ENCODE data around the gene CMTM2. TPM values are rescaled to one million over a fixed set of nuclear protein-coding genes. Genes with fewer than 3 reads are reported as not detected.

Gene CMTM2
- total and polyA plus RNA-seq, 9 of the 15 experiments (the other 6 are each of a cell fraction or from before 2014, with no cell fraction given) = not detected

DNA sequence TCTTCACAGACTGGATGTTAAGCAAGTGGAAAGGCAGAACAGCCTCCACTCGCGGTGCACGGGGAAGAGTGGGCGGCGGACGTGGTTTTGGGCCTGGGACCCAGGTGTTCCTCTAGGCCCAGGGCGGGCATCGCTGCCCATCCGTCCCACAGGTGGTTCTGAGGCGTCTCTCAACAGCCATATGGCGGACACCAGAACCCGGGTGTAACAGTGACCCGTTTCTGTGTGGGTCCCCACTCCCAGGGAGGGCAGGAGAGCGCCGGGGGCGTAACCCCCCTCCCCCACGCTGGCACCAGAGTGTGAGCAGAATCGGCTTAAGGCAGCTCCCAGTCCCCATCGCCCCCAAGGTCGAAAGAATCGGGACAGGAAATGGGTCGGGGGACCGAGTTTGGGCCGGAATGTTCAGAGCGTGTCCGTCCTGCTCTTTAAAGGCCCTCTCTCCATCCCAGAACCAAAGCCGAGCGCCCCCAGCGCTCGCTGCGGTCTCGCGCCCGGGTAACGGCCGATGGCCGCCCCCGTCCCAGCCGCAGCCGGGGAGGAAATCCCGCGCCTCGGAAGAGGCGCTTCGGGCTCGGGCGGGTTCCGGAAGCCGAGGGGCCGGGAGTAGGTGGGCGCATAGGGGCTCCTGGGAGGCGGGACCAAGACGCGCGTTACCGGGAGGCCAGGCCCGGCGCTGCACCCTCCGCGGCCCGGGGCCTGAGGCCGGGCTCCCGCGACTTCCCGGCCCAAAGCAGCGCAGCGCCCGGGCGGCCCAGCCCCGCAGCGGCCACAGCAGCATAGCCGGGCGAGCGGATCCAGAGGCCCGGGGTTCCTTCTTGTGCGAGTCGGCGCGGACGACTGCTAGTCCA lies 29.8 kb upstream of the CMTM2 start, which contains the start of gene TK2 (continued):
- no peak for TF ChIP-seq TOE1 (IDR thresholded peaks at IDR 0.05; ENCODE audit: borderline replicate concordance)
- TF ChIP-seq TOE1 (CRISPR knock-in tag; IDR thresholded peaks at IDR 0.05; ENCODE audit: borderline replicate concordance, low read depth) = no peak
- no peak for TF ChIP-seq LEF1 (IDR thresholded peaks at IDR 0.05)
- TF ChIP-seq U2AF1 (optimal IDR thresholded peaks at IDR 0.05; ENCODE audit: low read depth, low read length) = peak; percentile 43
- TF ChIP-seq MEIS2 (IDR thresholded peaks at IDR 0.05; ENCODE audit: partially characterized antibody) = no peak
- no peak for TF ChIP-seq RFX1 (IDR thresholded peaks at IDR 0.05)
- no peak for TF ChIP-seq CCAR2 (IDR thresholded peaks at IDR 0.05; ENCODE audit: low read depth, low read length)
- TF ChIP-seq SIRT6 (IDR thresholded peaks at IDR 0.05; ENCODE audit: low read depth, low read length) = no peak
- TF ChIP-seq, protein P1, sequence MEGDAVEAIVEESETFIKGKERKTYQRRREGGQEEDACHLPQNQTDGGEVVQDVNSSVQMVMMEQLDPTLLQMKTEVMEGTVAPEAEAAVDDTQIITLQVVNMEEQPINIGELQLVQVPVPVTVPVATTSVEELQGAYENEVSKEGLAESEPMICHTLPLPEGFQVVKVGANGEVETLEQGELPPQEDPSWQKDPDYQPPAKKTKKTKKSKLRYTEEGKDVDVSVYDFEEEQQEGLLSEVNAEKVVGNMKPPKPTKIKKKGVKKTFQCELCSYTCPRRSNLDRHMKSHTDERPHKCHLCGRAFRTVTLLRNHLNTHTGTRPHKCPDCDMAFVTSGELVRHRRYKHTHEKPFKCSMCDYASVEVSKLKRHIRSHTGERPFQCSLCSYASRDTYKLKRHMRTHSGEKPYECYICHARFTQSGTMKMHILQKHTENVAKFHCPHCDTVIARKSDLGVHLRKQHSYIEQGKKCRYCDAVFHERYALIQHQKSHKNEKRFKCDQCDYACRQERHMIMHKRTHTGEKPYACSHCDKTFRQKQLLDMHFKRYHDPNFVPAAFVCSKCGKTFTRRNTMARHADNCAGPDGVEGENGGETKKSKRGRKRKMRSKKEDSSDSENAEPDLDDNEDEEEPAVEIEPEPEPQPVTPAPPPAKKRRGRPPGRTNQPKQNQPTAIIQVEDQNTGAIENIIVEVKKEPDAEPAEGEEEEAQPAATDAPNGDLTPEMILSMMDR (IDR thresholded peaks at IDR 0.05 in 2 of 3, conservative IDR thresholded peaks at IDR 0.05 in 1 of 3; ENCODE audit: insufficient read depth in 2 of 3, low read depth in 1 of 3, low read length in 3 of 3) = peak; percentile 37 to 51 (median 46); a peak in 4 of 6 replicates
- TF ChIP-seq KAT7 (CRISPR knock-in tag; IDR thresholded peaks at IDR 0.05; ENCODE audit: borderline replicate concordance) = peak; percentile 76; the same call in 1 of the 2 replicates
- no peak for TF ChIP-seq ELF2 (CRISPR knock-in tag; IDR thresholded peaks at IDR 0.05)
- no peak for TF ChIP-seq JUND (IDR thresholded peaks at IDR 0.05; ENCODE audit: borderline replicate concordance, low read depth, low read length)
- TF ChIP-seq JUND (tag; IDR thresholded peaks at IDR 0.05; ENCODE audit: borderline replicate concordance, low read depth, low read length) = no peak
- TF ChIP-seq RBM34 (IDR thresholded peaks at IDR 0.05; ENCODE audit: borderline replicate concordance, insufficient read depth, low read length) = no peak
- TF ChIP-seq, protein P2, sequence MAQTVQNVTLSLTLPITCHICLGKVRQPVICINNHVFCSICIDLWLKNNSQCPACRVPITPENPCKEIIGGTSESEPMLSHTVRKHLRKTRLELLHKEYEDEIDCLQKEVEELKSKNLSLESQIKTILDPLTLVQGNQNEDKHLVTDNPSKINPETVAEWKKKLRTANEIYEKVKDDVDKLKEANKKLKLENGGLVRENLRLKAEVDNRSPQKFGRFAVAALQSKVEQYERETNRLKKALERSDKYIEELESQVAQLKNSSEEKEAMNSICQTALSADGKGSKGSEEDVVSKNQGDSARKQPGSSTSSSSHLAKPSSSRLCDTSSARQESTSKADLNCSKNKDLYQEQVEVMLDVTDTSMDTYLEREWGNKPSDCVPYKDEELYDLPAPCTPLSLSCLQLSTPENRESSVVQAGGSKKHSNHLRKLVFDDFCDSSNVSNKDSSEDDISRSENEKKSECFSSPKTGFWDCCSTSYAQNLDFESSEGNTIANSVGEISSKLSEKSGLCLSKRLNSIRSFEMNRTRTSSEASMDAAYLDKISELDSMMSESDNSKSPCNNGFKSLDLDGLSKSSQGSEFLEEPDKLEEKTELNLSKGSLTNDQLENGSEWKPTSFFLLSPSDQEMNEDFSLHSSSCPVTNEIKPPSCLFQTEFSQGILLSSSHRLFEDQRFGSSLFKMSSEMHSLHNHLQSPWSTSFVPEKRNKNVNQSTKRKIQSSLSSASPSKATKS (CRISPR knock-in tag; IDR thresholded peaks at IDR 0.05) = no peak
- no peak for TF ChIP-seq PRPF4 (IDR thresholded peaks at IDR 0.05; ENCODE audit: insufficient read depth, low read depth, low read length, poor library complexity, severe bottlenecking)
- no peak for TF ChIP-seq ETV6 (IDR thresholded peaks at IDR 0.05; ENCODE audit: borderline replicate concordance in 1 of 2, low read depth in 2 of 2, low read length in 1 of 2)
- TF ChIP-seq ETV6 (CRISPR knock-in tag; IDR thresholded peaks at IDR 0.05; ENCODE audit: borderline replicate concordance) = no peak
- no peak for TF ChIP-seq PTRF (tag; IDR thresholded peaks at IDR 0.05)
- no peak for TF ChIP-seq U2AF2 (optimal IDR thresholded peaks at IDR 0.05; ENCODE audit: low read depth, low read length)
- no peak for TF ChIP-seq KLF10 (CRISPR knock-in tag; IDR thresholded peaks at IDR 0.05)
- TF ChIP-seq CBX5 (IDR thresholded peaks at IDR 0.05; ENCODE audit: borderline replicate concordance, low read depth) = no peak
- no peak for TF ChIP-seq EP300 (IDR thresholded peaks at IDR 0.05; ENCODE audit: low read length)
- TF ChIP-seq ZNF24 (IDR thresholded peaks at IDR 0.05) = no peak
- TF ChIP-seq KLF1 (tag; IDR thresholded peaks at IDR 0.05) = no peak
- TF ChIP-seq HNRNPL (IDR thresholded peaks at IDR 0.05; ENCODE audit: low read depth, low read length) = no peak
- TF ChIP-seq HDAC1 (IDR thresholded peaks at IDR 0.05) = no peak

Data from K562 (cell line).